Measurements from ENCODE around the gene HOXA6.

Gene HOXA6

GRCh38 chr7:27103489-27104226 lies 43.9 kb downstream of the HOXA6 start:
- no peak for DNase-seq (ENCODE audit: low read depth)
- no peak overlapping the region for H3K4me3 ChIP-seq (replicated peaks; ENCODE audit: low read depth, low read length)
- TF ChIP-seq CTCF (IDR thresholded peaks at IDR 0.05; ENCODE audit: low read length, missing control alignments) = no peak

- TF ChIP-seq CTCF (IDR thresholded peaks at IDR 0.05; ENCODE audit: low read length, missing control alignments) = no peak
- no peak for DNase-seq (ENCODE audit: low read depth)
- H3K4me3 ChIP-seq (replicated peaks; ENCODE audit: low read depth, low read length) = peak within 1 kb of the TSS; percentile 8
These were observed 44.8 kb downstream of the HOXA6 start, which contains the start of gene HOXA2 for GRCh38 chr7:27102581-27103442. TSS of gene HOXA2 (minus strand) at chr7:27102683. CDS start at chr7:27102500, 183 bp downstream.

GRCh38 chr7:27101957-27102580 lies 45.5 kb downstream of the HOXA6 start:
- TF ChIP-seq CTCF (IDR thresholded peaks at IDR 0.05; ENCODE audit: low read length, missing control alignments) = no peak
- peak overlapping the region; percentile 8 for H3K4me3 ChIP-seq (replicated peaks; ENCODE audit: low read depth, low read length)
- no peak for DNase-seq (ENCODE audit: low read depth)

GRCh38 chr7:27101171-27101956 lies 46.2 kb downstream of the HOXA6 start:
- no peak for TF ChIP-seq CTCF (IDR thresholded peaks at IDR 0.05; ENCODE audit: low read length, missing control alignments)
- peak overlapping the region; percentile 22 for H3K4me3 ChIP-seq (replicated peaks; ENCODE audit: low read depth, low read length)
- peak; percentile 47 for DNase-seq (ENCODE audit: low read depth)

DNA sequence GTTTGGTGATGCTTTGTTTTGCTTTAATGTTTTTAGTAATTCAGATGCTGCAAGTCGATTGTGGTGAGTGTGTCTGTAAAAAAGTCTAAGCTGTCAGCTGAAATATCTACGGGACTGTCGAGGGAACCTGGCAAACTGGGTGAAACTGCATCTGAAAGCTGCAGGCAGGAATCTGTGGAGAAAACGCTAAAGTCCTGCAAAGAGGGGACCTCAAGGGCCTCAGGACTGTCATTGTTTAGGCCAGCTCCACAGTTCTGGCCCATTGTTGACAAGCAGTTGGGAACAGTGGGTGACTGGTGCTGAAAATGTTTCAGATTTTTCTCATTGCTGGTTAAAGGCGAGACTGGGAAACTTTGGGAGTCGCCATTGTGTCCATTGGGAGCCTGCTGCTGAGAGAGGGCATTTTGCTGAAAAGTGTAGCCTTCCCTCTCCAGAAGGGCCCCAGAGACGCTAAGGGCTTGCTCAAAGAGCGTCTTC lies 46.8 kb downstream of the HOXA6 start:
- TF ChIP-seq CTCF (IDR thresholded peaks at IDR 0.05; ENCODE audit: low read length, missing control alignments) = no peak
- peak overlapping the region; percentile 22 for H3K4me3 ChIP-seq (replicated peaks; ENCODE audit: low read depth, low read length)
- no peak for DNase-seq (ENCODE audit: low read depth)

All from fibroblast of pulmonary artery (primary cell).